GM18519 (cell line): ENCODE measurements around the gene ALKBH1.

Experiments
- ATAC-seq: cut with Tn5 transposase; IDR thresholded peaks from one replicate; pipeline ENCODE4 v1.9.1; 2021; ENCODE audit warnings: mild to moderate bottlenecking, moderate library complexity; ENCODE audit not compliant: unreplicated experiment, low FRiP score

The ALKBH1 gene

GRCh38 chr14:77630111-77630510 is 77.7 kb downstream of the ALKBH1 start:
- no peak for ATAC-seq

GRCh38 chr14:77625360-77625759 is 82.5 kb downstream of the ALKBH1 start:
- no peak for ATAC-seq

GRCh38 chr14:77623201-77623600 is 84.6 kb downstream of the ALKBH1 start:
- ATAC-seq = no peak
